ENCODE measurements around the gene MED23. TPM values are rescaled to one million over a fixed set of nuclear protein-coding genes. Genes with fewer than 3 reads are reported as not detected.

Gene MED23
- total RNA-seq, 2 experiments from 2014 or later = 26.1 to 27.8 TPM

DNA sequence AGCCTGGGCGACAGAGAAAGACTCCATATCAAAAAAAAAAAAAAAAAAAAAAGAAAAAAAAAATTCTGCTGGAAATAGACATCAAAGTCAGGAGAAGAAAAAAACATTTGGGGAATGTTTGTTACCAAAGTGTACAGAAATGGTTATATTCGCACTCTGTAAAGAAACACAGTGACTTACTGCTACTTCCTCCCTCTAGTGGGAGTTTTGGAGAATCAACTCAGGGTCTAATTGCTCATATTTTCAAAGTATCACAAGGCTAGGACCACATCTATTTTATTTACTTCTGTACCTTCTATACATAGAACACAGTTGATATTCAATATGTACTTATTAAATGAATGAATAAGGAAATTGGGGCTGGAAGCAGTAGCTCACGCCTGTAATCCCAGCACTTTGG lies 30.6 kb downstream of the MED23 start:
- DNase-seq (no peak), ATAC-seq (no peak)
- ChIA-PET CTCF (interaction anchor here (0.8 to 1.7 kb wide), 6 partner anchors 10 to 712 kb away, joined by 3 to 5 read pairs (median 4); partner anchors contain the start of gene MED23), POLR2A (no interaction called here)
- Mint-ChIP-seq H3K4me3 (no peak overlapping the region), H3K27ac (no peak overlapping the region), H3K27me3 (ENCODE audit: low read depth) (no peaks in the 10 kb centered on the region), H3K9me3 (ENCODE audit: insufficient read depth) (no peaks in the 10 kb centered on the region), H3K4me1 (ENCODE audit: low read depth) (no peaks in the 10 kb centered on the region), H3K36me3 (ENCODE audit: low read depth) (peaks cover 59% of the 10 kb centered on the region)

DNA sequence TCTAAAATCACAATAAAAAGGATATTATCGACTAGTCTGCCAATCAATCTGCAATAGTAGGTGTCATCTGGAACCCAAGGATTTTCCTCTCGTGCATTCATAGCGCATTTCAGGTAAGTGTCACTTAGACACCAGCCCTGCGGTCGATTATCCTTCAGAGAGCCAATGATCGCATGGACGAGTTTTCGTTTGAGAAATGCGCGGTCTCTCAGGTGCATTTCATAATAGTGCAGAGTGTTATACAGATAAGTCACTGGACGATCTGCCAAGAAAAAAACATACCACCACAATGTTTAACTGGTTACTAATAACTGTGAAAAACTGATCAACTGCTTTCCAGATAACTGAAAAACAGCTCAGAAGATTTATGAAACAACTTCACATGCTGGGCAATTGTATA lies 34.0 kb downstream of the MED23 start:
- POLR2A ChIA-PET = no interaction called here
- ATAC-seq = no peak

DNA sequence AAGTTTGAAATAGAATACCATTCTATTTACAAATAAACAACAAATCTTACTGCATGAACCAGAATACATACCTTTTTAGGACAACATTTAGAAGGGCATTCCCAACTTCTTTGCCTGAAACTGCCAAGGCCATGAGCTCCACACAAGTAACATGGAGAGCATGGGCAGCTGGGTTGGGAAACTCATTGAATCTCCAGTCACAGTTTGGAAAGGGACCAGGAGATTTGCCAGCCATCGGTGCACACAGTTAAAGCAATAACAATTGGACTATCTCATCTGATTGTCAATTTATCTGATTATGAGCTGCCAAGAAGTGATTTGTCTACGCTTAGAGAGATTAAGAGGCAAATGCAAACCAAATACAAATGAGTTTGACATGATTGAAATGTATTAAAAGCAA lies 35.1 kb downstream of the MED23 start:
- Mint-ChIP-seq H3K27me3 (ENCODE audit: low read depth) (no peaks in the 10 kb centered on the region), H3K4me1 (ENCODE audit: low read depth) (no peaks in the 10 kb centered on the region), H3K9me3 (ENCODE audit: insufficient read depth) (no peaks in the 10 kb centered on the region), H3K4me3 (no peak overlapping the region), H3K27ac (no peak overlapping the region), H3K36me3 (ENCODE audit: low read depth) (peaks cover 46% of the 10 kb centered on the region)
- ChIA-PET POLR2A (no interaction called here), CTCF (no interaction called here)
- no peak for ATAC-seq
- no peak for DNase-seq

More for the DNA sequence above, 34.0 kb downstream of the MED23 start:
- H3K27ac Mint-ChIP-seq = no peak overlapping the region
- no peaks in the 10 kb centered on the region for H3K4me1 Mint-ChIP-seq (ENCODE audit: low read depth)
- H3K4me3 Mint-ChIP-seq = no peak overlapping the region
- CTCF ChIA-PET = no interaction called here
- DNase-seq = no peak
- H3K9me3 Mint-ChIP-seq (ENCODE audit: insufficient read depth) = no peaks in the 10 kb centered on the region
- H3K27me3 Mint-ChIP-seq (ENCODE audit: low read depth) = no peaks in the 10 kb centered on the region
- peaks cover 50% of the 10 kb centered on the region for H3K36me3 Mint-ChIP-seq (ENCODE audit: low read depth)

- Mint-ChIP-seq H3K36me3 (ENCODE audit: low read depth) (peaks cover 35% of the 10 kb centered on the region), H3K4me1 (ENCODE audit: low read depth) (no peaks in the 10 kb centered on the region), H3K4me3 (no peak overlapping the region), H3K27me3 (ENCODE audit: low read depth) (no peaks in the 10 kb centered on the region), H3K27ac (no peak overlapping the region), H3K9me3 (ENCODE audit: insufficient read depth) (no peaks in the 10 kb centered on the region)
- no peak for ATAC-seq
- POLR2A ChIA-PET = no interaction called here
- no peak for DNase-seq
- CTCF ChIA-PET = no interaction called here
Measured at GRCh38 chr6:131588643-131589042, 39.4 kb downstream of the MED23 start.

GRCh38 chr6:131587909-131588308 lies 40.1 kb downstream of the MED23 start:
- ATAC-seq = no peak
- Mint-ChIP-seq H3K36me3 (ENCODE audit: low read depth) (peaks cover 34% of the 10 kb centered on the region), H3K4me1 (ENCODE audit: low read depth) (no peaks in the 10 kb centered on the region), H3K9me3 (ENCODE audit: insufficient read depth) (no peaks in the 10 kb centered on the region), H3K27ac (no peak overlapping the region), H3K4me3 (no peak overlapping the region), H3K27me3 (ENCODE audit: low read depth) (no peaks in the 10 kb centered on the region)
- no peak for DNase-seq
- POLR2A ChIA-PET = no interaction called here
- CTCF ChIA-PET = no interaction called here

DNA sequence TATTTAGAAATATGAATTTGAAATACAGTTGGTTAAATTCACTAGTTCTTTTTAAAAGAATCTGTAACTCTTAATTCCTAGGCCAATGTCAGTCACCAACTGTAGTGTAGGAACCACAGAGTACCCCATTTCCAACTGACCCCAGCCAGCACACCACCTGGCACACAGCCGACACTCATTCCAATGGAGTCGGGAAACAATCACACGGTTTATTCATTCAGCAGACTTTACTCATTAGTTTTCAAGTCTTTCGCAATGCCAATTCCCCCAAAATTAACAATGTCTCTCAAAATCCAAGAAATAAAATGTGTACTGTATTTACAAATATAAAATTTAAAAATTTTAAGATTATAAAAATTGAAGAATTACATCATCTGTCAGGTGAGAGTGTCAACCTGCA lies 41.5 kb downstream of the MED23 start:
- DNase-seq (no peak), ATAC-seq (no peak)
- Mint-ChIP-seq H3K9me3 (ENCODE audit: insufficient read depth) (no peaks in the 10 kb centered on the region), H3K27ac (no peak overlapping the region), H3K27me3 (ENCODE audit: low read depth) (no peaks in the 10 kb centered on the region), H3K4me1 (ENCODE audit: low read depth) (no peaks in the 10 kb centered on the region), H3K4me3 (no peak overlapping the region), H3K36me3 (ENCODE audit: low read depth) (peaks cover 32% of the 10 kb centered on the region)
- CTCF ChIA-PET = interaction anchor here (2.0 kb wide), 1 partner anchor 10 kb away, joined by 6 read pairs; no protein-coding TSS in a partner anchor
- POLR2A ChIA-PET = no interaction called here

- ChIA-PET POLR2A (interaction anchor here (1.1 kb wide), 1 partner anchor 61 kb away, joined by 3 read pairs; no protein-coding TSS in a partner anchor), CTCF (no interaction called here)
- DNase-seq = no peak
- ATAC-seq = no peak
- no peaks in the 10 kb centered on the region for H3K27me3 Mint-ChIP-seq (ENCODE audit: low read depth)
- no peak overlapping the region for H3K27ac Mint-ChIP-seq
- H3K9me3 Mint-ChIP-seq (ENCODE audit: insufficient read depth) = no peaks in the 10 kb centered on the region
- peaks cover 25% of the 10 kb centered on the region for H3K36me3 Mint-ChIP-seq (ENCODE audit: low read depth)
- H3K4me3 Mint-ChIP-seq = no peak overlapping the region
- no peaks in the 10 kb centered on the region for H3K4me1 Mint-ChIP-seq (ENCODE audit: low read depth)
Measured at GRCh38 chr6:131581523-131581922, 46.5 kb downstream of the MED23 start.

- CTCF ChIA-PET = interaction anchor here (0.9 to 1.2 kb wide), 3 partner anchors 9 to 56 kb away, joined by 3 to 4 read pairs (median 4); no protein-coding TSS in a partner anchor
- no peak for ATAC-seq
- no peaks in the 10 kb centered on the region for H3K4me1 Mint-ChIP-seq (ENCODE audit: low read depth)
- peaks cover 20% of the 10 kb centered on the region for H3K36me3 Mint-ChIP-seq (ENCODE audit: low read depth)
- POLR2A ChIA-PET = no interaction called here
- H3K9me3 Mint-ChIP-seq (ENCODE audit: insufficient read depth) = no peaks in the 10 kb centered on the region
- no peak overlapping the region for H3K27ac Mint-ChIP-seq
- H3K27me3 Mint-ChIP-seq (ENCODE audit: low read depth) = no peaks in the 10 kb centered on the region
- H3K4me3 Mint-ChIP-seq = no peak overlapping the region
- no peak for DNase-seq
Measured at GRCh38 chr6:131575834-131576478, 52.1 kb downstream of the MED23 start.

GRCh38 chr6:131574686-131575085 lies 53.4 kb downstream of the MED23 start:
- H3K4me3 Mint-ChIP-seq = no peak overlapping the region
- CTCF ChIA-PET = no interaction called here
- POLR2A ChIA-PET = no interaction called here
- peaks cover 12% of the 10 kb centered on the region for H3K36me3 Mint-ChIP-seq (ENCODE audit: low read depth)
- no peak overlapping the region for H3K27ac Mint-ChIP-seq
- no peaks in the 10 kb centered on the region for H3K4me1 Mint-ChIP-seq (ENCODE audit: low read depth)
- ATAC-seq (no peak), DNase-seq (no peak)
- H3K27me3 Mint-ChIP-seq (ENCODE audit: low read depth) = no peaks in the 10 kb centered on the region
- H3K9me3 Mint-ChIP-seq (ENCODE audit: insufficient read depth) = no peaks in the 10 kb centered on the region

- H3K27ac Mint-ChIP-seq = no peak overlapping the region
- no peaks in the 10 kb centered on the region for H3K4me1 Mint-ChIP-seq (ENCODE audit: low read depth)
- DNase-seq (no peak), ATAC-seq (no peak)
- H3K4me3 Mint-ChIP-seq = no peak overlapping the region
- CTCF ChIA-PET = no interaction called here
- peaks cover 11% of the 10 kb centered on the region for H3K36me3 Mint-ChIP-seq (ENCODE audit: low read depth)
- no peaks in the 10 kb centered on the region for H3K27me3 Mint-ChIP-seq (ENCODE audit: low read depth)
- POLR2A ChIA-PET = no interaction called here
- no peaks in the 10 kb centered on the region for H3K9me3 Mint-ChIP-seq (ENCODE audit: insufficient read depth)
Measured at GRCh38 chr6:131574133-131574532, 53.9 kb downstream of the MED23 start.

- H3K27ac Mint-ChIP-seq = no peak within 1 kb of the TSS
- no peak within 1 kb of the TSS for H3K4me3 Mint-ChIP-seq
- no peaks in the 10 kb centered on the region for H3K9me3 Mint-ChIP-seq (ENCODE audit: insufficient read depth)
- ChIA-PET POLR2A (no interaction called here), CTCF (interaction anchor here (1.0 to 1.4 kb wide), 3 partner anchors 10 to 55 kb away, joined by 3 to 5 read pairs (median 3); partner anchors contain the start of gene MED23)
- no peaks in the 10 kb centered on the region for H3K4me1 Mint-ChIP-seq (ENCODE audit: low read depth)
- peaks cover 8% of the 10 kb centered on the region for H3K36me3 Mint-ChIP-seq (ENCODE audit: low read depth)
- no peaks in the 10 kb centered on the region for H3K27me3 Mint-ChIP-seq (ENCODE audit: low read depth)
- no peak for ATAC-seq
- DNase-seq = no peak
Measured at GRCh38 chr6:131572686-131573415, 55.2 kb downstream of the MED23 start, which contains the start of gene ARG1. Gene ARG1 (plus strand): TSS chr6:131573226. CDS start chr6:131573283, 57 bp downstream.

DNA sequence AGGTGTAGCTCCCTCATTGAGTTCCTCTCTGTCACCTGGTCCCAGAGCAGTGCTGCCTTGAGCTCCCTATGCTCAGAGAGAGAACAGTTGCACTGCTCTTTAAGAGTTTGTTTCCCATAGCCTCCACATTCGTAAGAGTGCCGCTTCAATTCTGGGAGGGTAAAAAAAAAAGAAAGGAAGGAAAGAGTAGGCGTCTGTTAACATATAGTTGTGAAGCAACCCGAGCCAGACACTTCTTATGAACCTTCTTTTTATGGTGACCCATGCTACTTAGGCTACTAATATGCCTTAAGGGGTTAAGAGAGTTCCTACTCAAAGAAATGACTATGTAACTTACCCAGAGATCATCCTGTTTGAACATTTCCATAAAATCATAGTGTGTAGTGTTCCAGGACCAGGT lies 59.3 kb downstream of the MED23 start:
- ChIA-PET POLR2A (no interaction called here), CTCF (no interaction called here)
- DNase-seq = no peak
- no peaks in the 10 kb centered on the region for H3K9me3 Mint-ChIP-seq (ENCODE audit: insufficient read depth)
- peaks cover 2% of the 10 kb centered on the region for H3K27me3 Mint-ChIP-seq (ENCODE audit: low read depth)
- no peaks in the 10 kb centered on the region for H3K4me1 Mint-ChIP-seq (ENCODE audit: low read depth)
- ATAC-seq = no peak
- no peak overlapping the region for H3K27ac Mint-ChIP-seq
- H3K4me3 Mint-ChIP-seq = no peak overlapping the region
- peaks cover 8% of the 10 kb centered on the region for H3K36me3 Mint-ChIP-seq (ENCODE audit: low read depth)
